Activated T-cell treated with anti-CD3 and anti-CD28 coated beads, Interleukin-2, amount 50 U/mL, for 24 hours (primary cell): ENCODE results near the gene MKS1.
A peak's percentile ranks its signal among the peaks of the same experiment; 100 is the strongest.

Source experiments
- DNase-seq: peaks from one replicate; pipeline ENCODE4 v3.0.0-alpha.2; 2020
- H3K27ac Mint-ChIP-seq: 2 replicates; pipeline ENCODE4 v1.8.0; 2020; ENCODE audit warnings: mild to moderate bottlenecking, mixed read lengths
- H3K27me3 Mint-ChIP-seq: 2 replicates; pipeline ENCODE4 v1.8.0; 2020; ENCODE audit warnings: mixed read lengths
- H3K36me3 Mint-ChIP-seq: 2 replicates; pipeline ENCODE4 v1.8.0; 2020; ENCODE audit warnings: low read depth, mixed read lengths
- H3K4me1 Mint-ChIP-seq: 2 replicates; pipeline ENCODE4 v1.8.0; 2020; ENCODE audit warnings: low read depth, mixed read lengths
- H3K4me3 Mint-ChIP-seq: 2 replicates; pipeline ENCODE4 v1.8.0; 2020; ENCODE audit warnings: mild to moderate bottlenecking, moderate library complexity, mixed read lengths
- H3K9me3 Mint-ChIP-seq: 2 replicates; pipeline ENCODE4 v1.8.0; 2020; ENCODE audit warnings: mixed read lengths

MKS1 gene

DNA sequence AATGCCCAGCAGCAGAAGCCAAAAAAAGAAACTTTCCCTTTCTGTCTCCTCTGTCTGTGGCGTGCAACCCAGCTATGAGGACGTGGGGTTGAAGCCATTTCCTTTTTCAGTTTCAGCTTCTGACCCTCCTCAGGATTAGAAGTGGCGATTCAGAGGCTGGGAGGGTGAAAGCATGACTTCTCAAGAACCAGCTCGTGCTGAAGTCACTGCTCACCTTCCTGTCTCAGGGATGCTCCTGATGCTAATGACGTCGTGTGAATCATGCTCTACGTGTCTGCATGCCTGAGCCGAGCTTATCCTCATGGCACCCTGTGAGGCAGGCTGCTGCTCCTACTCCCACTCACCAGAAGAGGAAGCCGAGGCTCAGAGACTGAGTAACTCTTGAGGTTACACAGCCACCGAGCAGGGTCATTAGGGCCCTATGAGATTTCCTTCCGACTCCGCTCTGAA lies 13.7 kb upstream of the MKS1 start:
- H3K27me3 Mint-ChIP-seq = peaks cover 41% of the 10 kb centered on the region
- no peaks in the 10 kb centered on the region for H3K9me3 Mint-ChIP-seq
- no peak overlapping the region for H3K4me3 Mint-ChIP-seq
- DNase-seq = no peak
- H3K4me1 Mint-ChIP-seq = peaks cover 10% of the 10 kb centered on the region
- no peaks in the 10 kb centered on the region for H3K36me3 Mint-ChIP-seq
- peak overlapping the region; percentile 38 for H3K27ac Mint-ChIP-seq

DNA sequence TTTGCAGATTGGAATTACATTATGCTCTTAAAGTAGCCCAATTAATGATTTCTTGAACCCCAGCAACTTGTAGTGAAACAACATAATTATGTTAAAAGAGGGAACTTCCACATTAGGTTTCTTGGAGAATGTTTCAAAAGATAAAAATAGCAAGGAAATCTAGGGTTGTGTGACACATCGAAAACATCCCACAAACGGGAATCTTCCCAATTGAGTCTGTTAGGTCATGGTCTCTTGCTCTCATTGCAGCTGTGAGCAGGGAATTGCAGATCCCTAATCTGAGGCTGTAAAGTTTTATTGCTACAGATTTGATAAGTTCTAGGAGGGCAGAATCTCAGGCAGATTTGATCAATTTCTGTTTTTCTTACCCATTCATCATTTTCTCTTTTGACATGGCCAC lies 12.6 kb upstream of the MKS1 start:
- Mint-ChIP-seq H3K27me3 (peaks cover 40% of the 10 kb centered on the region), H3K27ac (no peak overlapping the region), H3K9me3 (no peaks in the 10 kb centered on the region), H3K36me3 (no peaks in the 10 kb centered on the region), H3K4me3 (no peak overlapping the region), H3K4me1 (peaks cover 10% of the 10 kb centered on the region)
- DNase-seq = no peak

DNA sequence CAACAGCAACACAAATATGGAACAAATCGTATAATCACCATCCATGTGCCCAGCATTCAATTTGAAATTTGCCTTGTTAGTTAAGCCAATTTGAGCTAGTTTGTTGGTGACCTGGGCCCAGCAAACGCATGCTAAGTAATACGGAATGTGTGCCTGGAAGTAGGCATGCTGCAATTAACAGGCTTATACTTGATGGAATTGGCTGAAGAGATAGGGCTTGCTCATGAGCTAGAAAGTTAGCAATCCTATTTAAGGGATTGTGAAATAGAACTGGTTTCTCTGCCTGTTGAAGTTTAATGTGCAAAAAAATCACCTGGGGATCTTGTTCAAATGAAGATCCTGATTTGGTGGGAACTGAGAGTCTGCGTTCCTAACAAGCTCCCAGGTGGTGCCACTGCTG lies 10.8 kb upstream of the MKS1 start:
- no peak overlapping the region for H3K4me3 Mint-ChIP-seq
- no peaks in the 10 kb centered on the region for H3K36me3 Mint-ChIP-seq
- no peak for DNase-seq

GRCh38 chr17:58229384-58229783 lies 10.3 kb upstream of the MKS1 start:
- Mint-ChIP-seq H3K36me3 (no peaks in the 10 kb centered on the region), H3K27me3 (peaks cover 26% of the 10 kb centered on the region), H3K4me3 (no peak overlapping the region), H3K27ac (no peak overlapping the region), H3K4me1 (peaks cover 13% of the 10 kb centered on the region), H3K9me3 (no peaks in the 10 kb centered on the region)
- no peak for DNase-seq

More for the DNA sequence above, 10.8 kb upstream of the MKS1 start:
- no peaks in the 10 kb centered on the region for H3K9me3 Mint-ChIP-seq
- H3K27ac Mint-ChIP-seq = no peak overlapping the region
- peaks cover 10% of the 10 kb centered on the region for H3K4me1 Mint-ChIP-seq
- H3K27me3 Mint-ChIP-seq = peaks cover 29% of the 10 kb centered on the region

DNA sequence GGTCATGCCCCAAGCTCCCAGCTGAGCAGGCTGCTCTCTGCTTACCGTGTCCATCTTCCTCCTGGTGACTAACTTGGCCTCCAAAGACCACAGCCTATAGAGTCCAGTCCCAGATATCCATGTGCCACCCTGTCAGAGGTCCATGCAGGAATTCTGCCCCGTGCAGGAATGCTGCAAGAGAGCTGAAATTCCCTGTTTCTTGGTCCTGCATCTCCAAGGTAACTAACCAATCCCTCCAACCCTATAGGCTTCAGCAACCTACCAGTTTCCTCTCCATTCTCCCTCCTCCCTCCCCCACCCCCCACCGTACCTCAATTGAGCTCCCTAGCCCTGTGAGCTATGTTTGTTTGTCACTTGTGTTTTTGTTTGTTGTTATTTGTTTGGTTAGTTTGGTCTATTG lies 9.6 kb upstream of the MKS1 start:
- Mint-ChIP-seq H3K9me3 (no peaks in the 10 kb centered on the region), H3K27ac (no peak overlapping the region), H3K36me3 (no peaks in the 10 kb centered on the region), H3K27me3 (peaks cover 22% of the 10 kb centered on the region), H3K4me1 (peaks cover 17% of the 10 kb centered on the region), H3K4me3 (no peak overlapping the region)
- no peak for DNase-seq

- H3K4me1 Mint-ChIP-seq = peaks cover 14% of the 10 kb centered on the region
- H3K4me3 Mint-ChIP-seq = no peak overlapping the region
- H3K9me3 Mint-ChIP-seq = no peaks in the 10 kb centered on the region
- H3K36me3 Mint-ChIP-seq = no peaks in the 10 kb centered on the region
- peaks cover 22% of the 10 kb centered on the region for H3K27me3 Mint-ChIP-seq
- no peak for DNase-seq
- no peak overlapping the region for H3K27ac Mint-ChIP-seq
These were observed 8.7 kb upstream of the MKS1 start for GRCh38 chr17:58227733-58228132.

DNA sequence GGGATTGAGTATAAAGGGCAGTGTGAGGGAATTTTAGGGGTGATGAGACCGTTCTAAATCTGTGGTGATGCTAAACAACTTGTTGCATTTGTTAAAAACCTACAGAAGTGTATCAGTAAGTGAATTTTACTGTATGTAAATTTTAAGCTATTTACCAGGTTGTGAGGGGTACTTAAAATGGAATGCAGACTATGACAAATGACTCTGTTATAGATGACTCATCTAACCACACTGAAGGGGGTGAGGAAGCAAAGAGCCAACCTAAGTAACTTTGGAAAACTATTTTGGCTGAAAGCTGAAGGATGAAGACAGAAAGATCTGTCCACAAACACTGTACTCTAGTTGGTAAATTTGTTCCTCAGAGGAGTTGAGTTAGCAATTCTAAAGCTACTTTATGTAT lies 5.3 kb upstream of the MKS1 start:
- peaks cover 11% of the 10 kb centered on the region for H3K27me3 Mint-ChIP-seq
- H3K36me3 Mint-ChIP-seq = no peaks in the 10 kb centered on the region
- DNase-seq = no peak
- no peak overlapping the region for H3K27ac Mint-ChIP-seq
- H3K9me3 Mint-ChIP-seq = no peaks in the 10 kb centered on the region
- no peak overlapping the region for H3K4me3 Mint-ChIP-seq
- H3K4me1 Mint-ChIP-seq = peaks cover 15% of the 10 kb centered on the region

DNA sequence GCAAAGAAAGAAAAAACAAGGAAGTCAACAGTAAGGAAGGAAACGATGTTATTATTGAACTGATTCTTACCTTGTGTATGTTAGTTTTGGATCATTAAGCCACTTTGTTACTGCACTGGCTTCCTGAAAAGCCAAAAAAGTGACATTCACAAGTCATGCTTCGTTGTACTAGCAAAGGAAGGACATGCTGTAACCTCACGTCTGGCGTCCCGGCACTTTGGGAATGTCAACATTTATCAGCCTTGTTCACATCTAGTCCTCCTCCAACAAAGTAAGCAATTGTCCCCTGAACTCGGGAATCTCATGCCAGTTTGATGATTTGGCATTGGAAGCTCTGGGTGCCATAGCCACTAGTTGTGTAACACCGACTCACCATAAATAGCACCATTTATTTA lies 731 bp upstream of the MKS1 start:
- peak overlapping the region; percentile 93 for H3K27ac Mint-ChIP-seq
- H3K4me3 Mint-ChIP-seq = peak overlapping the region; percentile 88
- peaks cover 33% of the 10 kb centered on the region for H3K4me1 Mint-ChIP-seq
- peak; percentile 37 for DNase-seq
- H3K36me3 Mint-ChIP-seq = peaks cover 19% of the 10 kb centered on the region
- H3K27me3 Mint-ChIP-seq = no peaks in the 10 kb centered on the region
- H3K9me3 Mint-ChIP-seq = no peaks in the 10 kb centered on the region

DNA sequence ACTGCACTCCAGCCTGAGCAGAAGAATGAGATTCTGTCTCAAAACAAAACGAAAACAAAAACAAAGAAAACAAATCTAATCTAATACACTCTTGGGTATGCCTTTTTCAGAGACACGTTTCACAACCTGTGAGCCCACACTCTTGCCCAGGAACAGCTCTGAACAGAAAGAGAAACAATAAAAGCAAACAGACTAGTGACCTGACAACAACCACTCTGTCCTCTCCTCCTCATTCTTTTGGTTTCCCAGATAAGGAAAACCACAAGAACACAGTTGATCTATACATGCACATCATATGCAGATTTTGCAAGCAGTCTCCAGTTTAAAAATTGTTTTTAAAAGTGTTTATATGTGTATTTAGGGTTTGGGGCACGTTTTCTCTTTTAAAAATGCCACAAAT lies 1.3 kb downstream of the MKS1 start:
- peaks cover 36% of the 10 kb centered on the region for H3K36me3 Mint-ChIP-seq
- peak overlapping the region; percentile 20 for H3K27ac Mint-ChIP-seq
- H3K4me1 Mint-ChIP-seq = peaks cover 26% of the 10 kb centered on the region
- no peak for DNase-seq
- H3K27me3 Mint-ChIP-seq = no peaks in the 10 kb centered on the region
- H3K9me3 Mint-ChIP-seq = no peaks in the 10 kb centered on the region
- peak overlapping the region; percentile 88 for H3K4me3 Mint-ChIP-seq

- DNase-seq = no peak
- Mint-ChIP-seq H3K9me3 (no peaks in the 10 kb centered on the region), H3K27me3 (no peaks in the 10 kb centered on the region), H3K27ac (no peak overlapping the region), H3K36me3 (peaks cover 51% of the 10 kb centered on the region), H3K4me3 (no peak overlapping the region), H3K4me1 (peaks cover 26% of the 10 kb centered on the region)
These were observed 3.4 kb downstream of the MKS1 start for GRCh38 chr17:58215685-58216084.

DNA sequence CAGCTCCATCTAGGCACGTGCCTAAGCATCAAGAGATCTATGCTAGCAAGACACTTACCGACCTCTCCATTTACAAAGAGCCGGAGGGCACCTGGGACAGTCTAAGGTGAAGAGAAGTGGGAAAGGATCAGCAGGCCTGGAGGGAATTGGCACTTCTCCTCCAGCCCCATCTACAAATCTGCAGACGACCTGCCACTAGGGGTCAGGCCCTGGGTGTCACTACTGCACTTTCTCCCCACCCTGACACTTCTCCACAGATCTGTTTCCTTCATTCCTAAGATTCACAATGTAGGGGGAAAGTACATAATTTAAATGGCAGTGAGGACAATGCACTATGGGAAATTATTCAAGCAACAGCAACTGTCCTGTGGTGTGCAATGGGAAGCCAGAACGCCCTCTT lies 8.1 kb downstream of the MKS1 start:
- no peaks in the 10 kb centered on the region for H3K27me3 Mint-ChIP-seq
- H3K4me1 Mint-ChIP-seq = no peaks in the 10 kb centered on the region
- H3K27ac Mint-ChIP-seq = no peak overlapping the region
- no peaks in the 10 kb centered on the region for H3K9me3 Mint-ChIP-seq
- DNase-seq = no peak
- no peak overlapping the region for H3K4me3 Mint-ChIP-seq
- peaks cover 78% of the 10 kb centered on the region for H3K36me3 Mint-ChIP-seq

DNA sequence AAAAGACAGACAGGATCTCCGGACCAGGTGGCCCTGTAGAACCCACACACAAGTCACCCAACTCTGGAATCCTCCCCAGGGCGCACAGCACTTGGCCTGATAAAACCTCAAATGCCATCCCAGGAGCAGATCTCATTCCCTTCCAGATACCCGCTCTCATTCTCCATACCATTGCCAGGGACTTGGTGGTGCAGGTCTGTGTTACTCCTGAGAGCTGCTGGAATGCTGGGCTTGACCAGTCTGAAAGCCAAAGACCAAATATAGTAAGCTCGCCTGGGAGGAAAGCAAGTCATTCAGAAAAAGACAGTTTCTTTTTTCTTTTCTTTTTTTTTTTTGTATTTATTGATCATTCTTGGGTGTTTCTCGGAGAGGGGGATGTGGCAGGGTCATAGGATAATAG lies 10.7 kb downstream of the MKS1 start:
- no peaks in the 10 kb centered on the region for H3K4me1 Mint-ChIP-seq
- no peak overlapping the region for H3K4me3 Mint-ChIP-seq

DNA sequence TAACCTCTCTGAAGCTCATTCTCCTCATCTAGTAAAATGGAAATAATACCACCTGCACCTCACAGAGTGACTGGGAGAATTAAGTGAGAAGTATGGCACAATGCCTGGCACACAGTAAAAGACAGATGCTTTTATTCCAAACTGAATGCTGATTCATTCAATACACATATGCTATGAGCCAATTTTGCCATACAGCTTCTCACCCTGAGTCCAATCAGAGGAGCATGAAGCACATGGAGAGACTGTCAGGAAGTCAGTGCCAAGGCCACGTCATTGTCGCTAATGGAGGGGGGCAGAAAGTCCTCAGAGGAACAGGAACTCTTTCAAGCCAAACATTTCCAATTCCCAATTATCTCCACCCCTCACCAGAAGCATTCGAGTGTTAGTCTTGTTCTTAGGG lies 11.6 kb downstream of the MKS1 start:
- no peaks in the 10 kb centered on the region for H3K9me3 Mint-ChIP-seq
- H3K27ac Mint-ChIP-seq = no peak overlapping the region
- H3K4me1 Mint-ChIP-seq = no peaks in the 10 kb centered on the region
- peaks cover 54% of the 10 kb centered on the region for H3K36me3 Mint-ChIP-seq
- no peaks in the 10 kb centered on the region for H3K27me3 Mint-ChIP-seq
- DNase-seq = no peak
- H3K4me3 Mint-ChIP-seq = no peak overlapping the region

More for the DNA sequence above, 10.7 kb downstream of the MKS1 start:
- Mint-ChIP-seq H3K27me3 (no peaks in the 10 kb centered on the region), H3K27ac (no peak overlapping the region), H3K9me3 (no peaks in the 10 kb centered on the region), H3K36me3 (peaks cover 62% of the 10 kb centered on the region)
- DNase-seq = no peak

DNA sequence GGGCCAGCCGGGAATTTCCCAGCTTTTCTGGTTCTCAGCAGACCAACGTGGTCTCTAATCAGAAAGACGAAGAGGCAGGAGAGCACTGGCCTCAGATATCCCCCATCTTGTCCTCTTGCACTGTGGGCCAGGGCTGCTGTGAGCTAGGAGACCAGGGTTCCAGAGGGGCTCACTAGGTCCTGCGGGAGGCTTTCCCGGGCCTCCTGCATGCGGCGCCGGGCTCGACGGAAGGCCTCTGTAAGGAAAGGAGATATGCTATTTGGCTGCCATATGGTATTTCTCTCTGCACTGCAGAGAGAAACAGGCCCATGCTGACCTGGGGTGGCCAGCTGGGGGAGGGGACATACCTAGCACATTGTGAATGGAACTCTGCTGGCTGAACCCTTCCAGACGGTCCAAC lies 13.1 kb downstream of the MKS1 start:
- H3K36me3 Mint-ChIP-seq = peaks cover 43% of the 10 kb centered on the region
- H3K27ac Mint-ChIP-seq = no peak overlapping the region
- H3K9me3 Mint-ChIP-seq = no peaks in the 10 kb centered on the region
- H3K27me3 Mint-ChIP-seq = no peaks in the 10 kb centered on the region
- no peak overlapping the region for H3K4me3 Mint-ChIP-seq
- DNase-seq = no peak
- H3K4me1 Mint-ChIP-seq = no peaks in the 10 kb centered on the region

- H3K4me3 Mint-ChIP-seq = no peak overlapping the region
- no peak for DNase-seq
- H3K27me3 Mint-ChIP-seq = no peaks in the 10 kb centered on the region
- H3K9me3 Mint-ChIP-seq = no peaks in the 10 kb centered on the region
- peaks cover 32% of the 10 kb centered on the region for H3K36me3 Mint-ChIP-seq
- no peak overlapping the region for H3K27ac Mint-ChIP-seq
- no peaks in the 10 kb centered on the region for H3K4me1 Mint-ChIP-seq
These were observed 14.3 kb downstream of the MKS1 start for GRCh38 chr17:58204796-58205195.

- H3K27ac Mint-ChIP-seq = no peak overlapping the region
- no peak for DNase-seq
- H3K9me3 Mint-ChIP-seq = no peaks in the 10 kb centered on the region
- H3K4me3 Mint-ChIP-seq = no peak overlapping the region
- H3K27me3 Mint-ChIP-seq = peaks cover 6% of the 10 kb centered on the region
- peaks cover 1% of the 10 kb centered on the region for H3K4me1 Mint-ChIP-seq
- peaks cover 15% of the 10 kb centered on the region for H3K36me3 Mint-ChIP-seq
These were observed 16.2 kb downstream of the MKS1 start for GRCh38 chr17:58202859-58203258.
